ENCODE results near the gene FADS2. TPM values are rescaled to one million over a fixed set of nuclear protein-coding genes. Genes with fewer than 3 reads are reported as not detected.

Gene FADS2
- total RNA-seq, 6 experiments from 2014 or later: 56.0 to 105 (median 81.1) TPM

GRCh38 chr11:61874377-61874809, 46.3 kb downstream of the FADS2 start:
- no peaks in the 10 kb centered on the region for H3K9me3 Mint-ChIP-seq
- peaks cover 8% of the 10 kb centered on the region for H3K27me3 Mint-ChIP-seq (ENCODE audit: insufficient read depth)
- 0 out of 2 replicates have a peak, but pooled peaks have one; percentile 2 for TF ChIP-seq CTCF (IDR thresholded peaks at IDR 0.05)
- H3K27ac Mint-ChIP-seq: peak overlapping the region; percentile 42; the same call in 1 of the 2 replicates
- peaks cover 22% of the 10 kb centered on the region for H3K4me1 Mint-ChIP-seq (ENCODE audit: low read depth)
- DNase-seq: no peak
- H3K36me3 Mint-ChIP-seq (ENCODE audit: low read depth): no peaks in the 10 kb centered on the region
- H3K4me3 Mint-ChIP-seq: no peak overlapping the region

- H3K4me1 Mint-ChIP-seq (ENCODE audit: low read depth): peaks cover 24% of the 10 kb centered on the region
- no peaks in the 10 kb centered on the region for H3K36me3 Mint-ChIP-seq (ENCODE audit: low read depth)
- H3K4me3 Mint-ChIP-seq: no peak overlapping the region
- TF ChIP-seq CTCF (IDR thresholded peaks at IDR 0.05): no peak
- no peak for DNase-seq
- H3K9me3 Mint-ChIP-seq: no peaks in the 10 kb centered on the region
- H3K27ac Mint-ChIP-seq: no peak overlapping the region
- peaks cover 4% of the 10 kb centered on the region for H3K27me3 Mint-ChIP-seq (ENCODE audit: insufficient read depth)
Measured at GRCh38 chr11:61874853-61875252, 46.8 kb downstream of the FADS2 start.

GRCh38 chr11:61875698-61876097, 47.6 kb downstream of the FADS2 start:
- Mint-ChIP-seq H3K27me3 (ENCODE audit: insufficient read depth) (peaks cover 4% of the 10 kb centered on the region), H3K27ac (no peak overlapping the region), H3K9me3 (no peaks in the 10 kb centered on the region), H3K4me3 (no peak overlapping the region), H3K4me1 (ENCODE audit: low read depth) (peaks cover 28% of the 10 kb centered on the region), H3K36me3 (ENCODE audit: low read depth) (no peaks in the 10 kb centered on the region)
- no peak for TF ChIP-seq CTCF (IDR thresholded peaks at IDR 0.05)
- DNase-seq: no peak

- DNase-seq: no peak
- peaks cover 8% of the 10 kb centered on the region for H3K36me3 Mint-ChIP-seq (ENCODE audit: low read depth)
- H3K4me3 Mint-ChIP-seq: no peak overlapping the region
- H3K27ac Mint-ChIP-seq: no peak overlapping the region
- H3K4me1 Mint-ChIP-seq (ENCODE audit: low read depth): peaks cover 46% of the 10 kb centered on the region
- TF ChIP-seq CTCF (IDR thresholded peaks at IDR 0.05): no peak
- H3K27me3 Mint-ChIP-seq (ENCODE audit: insufficient read depth): peaks cover 2% of the 10 kb centered on the region
- H3K9me3 Mint-ChIP-seq: no peaks in the 10 kb centered on the region
Measured at GRCh38 chr11:61879152-61879551, 51.1 kb downstream of the FADS2 start.

GRCh38 chr11:61880031-61880430, 51.9 kb downstream of the FADS2 start:
- peaks cover 38% of the 10 kb centered on the region for H3K4me1 Mint-ChIP-seq (ENCODE audit: low read depth)
- H3K9me3 Mint-ChIP-seq: no peaks in the 10 kb centered on the region
- H3K27ac Mint-ChIP-seq: peak overlapping the region; percentile 12; the same call in 1 of the 2 replicates
- H3K36me3 Mint-ChIP-seq (ENCODE audit: low read depth): peaks cover 8% of the 10 kb centered on the region
- TF ChIP-seq CTCF (IDR thresholded peaks at IDR 0.05): no peak
- DNase-seq: no peak
- peaks cover 1% of the 10 kb centered on the region for H3K27me3 Mint-ChIP-seq (ENCODE audit: insufficient read depth)
- H3K4me3 Mint-ChIP-seq: no peak overlapping the region

GRCh38 chr11:61880454-61880853, 52.4 kb downstream of the FADS2 start:
- peaks cover 41% of the 10 kb centered on the region for H3K4me1 Mint-ChIP-seq (ENCODE audit: low read depth)
- peaks cover 1% of the 10 kb centered on the region for H3K27me3 Mint-ChIP-seq (ENCODE audit: insufficient read depth)
- no peak overlapping the region for H3K27ac Mint-ChIP-seq

More at GRCh38 chr11:61880454-61880853, 52.4 kb downstream of the FADS2 start:
- TF ChIP-seq CTCF (IDR thresholded peaks at IDR 0.05): no peak
- H3K36me3 Mint-ChIP-seq (ENCODE audit: low read depth): peaks cover 8% of the 10 kb centered on the region
- no peaks in the 10 kb centered on the region for H3K9me3 Mint-ChIP-seq
- DNase-seq: no peak
- H3K4me3 Mint-ChIP-seq: no peak overlapping the region
